ENCODE results near the gene OR52N4.
"Not testable (repeated sequence)": the region's sequence is repeated elsewhere in the genome, so short reads cannot be mapped to it uniquely, and the experiment has no call there.

Gene OR52N4

GRCh38 chr11:5753943-5754342 is at the start of gene OR52N4:
Gene OR52N4 (plus strand): TSS chr11:5754243. CDS start chr11:5754741, 498 bp downstream.
- DNase-seq (ENCODE audit: low read depth), result no peak

GRCh38 chr11:5705688-5706087 is 48.4 kb upstream of the OR52N4 start:
- no peak for DNase-seq (ENCODE audit: low read depth)

GRCh38 chr11:5712507-5712906 is 41.5 kb upstream of the OR52N4 start:
- no peak for DNase-seq (ENCODE audit: low read depth)

GRCh38 chr11:5713695-5714094 is 40.3 kb upstream of the OR52N4 start:
- DNase-seq (ENCODE audit: low read depth), result no peak

DNA sequence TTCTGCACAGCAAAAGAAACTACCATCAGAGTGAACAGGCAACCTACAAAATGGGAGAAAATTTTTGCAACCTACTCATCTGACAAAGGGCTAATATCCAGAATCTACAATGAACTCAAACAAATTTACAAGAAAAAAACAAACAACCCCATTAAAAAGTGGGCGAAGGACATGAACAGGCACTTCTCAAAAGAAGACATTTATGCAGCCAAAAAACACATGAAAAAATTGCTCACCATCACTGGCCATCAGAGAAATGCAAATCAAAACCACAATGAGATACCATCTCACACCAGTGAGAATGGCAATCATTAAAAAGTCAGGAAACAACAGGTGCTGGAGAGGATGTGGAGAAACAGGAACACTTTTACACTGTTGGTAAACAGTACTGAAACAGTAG is 37.5 kb upstream of the OR52N4 start:
- not testable (repeated sequence) for DNase-seq (ENCODE audit: low read depth)

DNA sequence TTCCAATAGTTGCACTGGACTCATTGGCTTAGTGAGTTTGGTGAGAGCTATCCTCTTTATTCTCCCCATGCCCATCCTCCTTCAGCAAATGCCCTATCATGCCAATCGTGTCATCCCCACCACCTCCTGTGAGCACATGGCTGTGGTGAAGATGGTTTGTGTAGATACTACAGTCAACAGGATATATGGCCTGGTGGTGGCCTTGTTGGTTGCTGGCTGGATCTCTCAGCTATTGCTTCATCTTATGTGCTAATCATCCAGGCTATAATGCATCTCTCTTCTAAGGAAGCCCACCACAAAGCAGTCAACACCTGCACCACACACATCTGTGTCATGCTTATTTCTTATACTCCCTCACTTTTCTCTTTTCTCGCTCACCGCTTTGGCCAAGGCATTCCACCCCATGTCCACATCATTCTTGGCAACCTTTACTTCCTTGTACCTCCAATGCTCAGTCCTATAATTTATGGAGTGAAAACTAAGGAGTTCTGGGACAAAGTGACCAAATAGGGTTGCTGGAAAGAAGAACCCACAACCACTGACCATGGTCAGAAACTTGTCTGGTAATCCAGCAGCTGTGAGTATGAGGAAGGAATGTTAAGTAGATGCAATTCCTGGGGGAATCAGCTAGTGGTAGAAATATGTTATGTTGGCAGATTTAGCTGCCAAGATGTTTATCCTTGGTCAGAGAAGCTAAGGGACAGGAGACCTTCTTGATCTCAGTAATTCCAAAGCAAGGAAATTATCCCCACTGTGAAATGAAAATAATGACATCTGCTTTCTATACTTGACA is 34.1 kb upstream of the OR52N4 start:
- no peak for DNase-seq (ENCODE audit: low read depth)

GRCh38 chr11:5722622-5723021 is 31.4 kb upstream of the OR52N4 start:
- DNase-seq (ENCODE audit: low read depth), result no peak

DNA sequence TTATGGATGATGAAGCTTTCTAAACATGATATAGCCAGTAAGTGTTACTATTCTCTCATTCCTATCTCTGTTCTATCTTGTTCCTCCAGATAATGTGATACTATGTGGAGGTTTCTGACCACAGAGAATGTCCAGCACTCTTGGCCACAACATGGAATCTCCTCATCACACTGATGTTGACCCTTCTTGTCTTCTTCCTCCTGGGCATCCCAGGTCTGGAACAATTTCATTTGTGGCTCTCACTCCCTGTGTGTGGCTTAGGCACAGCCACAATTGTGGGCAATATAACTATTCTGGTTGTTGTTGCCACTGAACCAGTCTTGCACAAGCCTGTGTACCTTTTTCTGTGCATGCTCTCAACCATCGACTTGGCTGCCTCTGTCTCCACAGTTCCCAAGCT is 27.7 kb upstream of the OR52N4 start:
- no peak for DNase-seq (ENCODE audit: low read depth)

- DNase-seq (ENCODE audit: low read depth), result no peak
Measured at GRCh38 chr11:5727691-5728090, 26.4 kb upstream of the OR52N4 start.

DNA sequence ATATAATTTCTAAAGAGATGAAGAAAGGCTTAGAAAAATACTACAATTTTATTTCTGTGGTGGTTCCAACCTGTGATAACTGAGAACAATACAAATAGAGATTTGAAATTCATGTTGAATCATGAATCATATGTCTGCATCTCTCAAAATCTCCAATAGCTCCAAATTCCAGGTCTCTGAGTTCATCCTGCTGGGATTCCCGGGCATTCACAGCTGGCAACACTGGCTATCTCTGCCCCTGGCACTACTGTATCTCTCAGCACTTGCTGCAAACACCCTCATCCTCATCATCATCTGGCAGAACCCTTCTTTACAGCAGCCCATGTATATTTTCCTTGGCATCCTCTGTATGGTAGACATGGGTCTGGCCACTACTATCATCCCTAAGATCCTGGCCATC is 17.6 kb upstream of the OR52N4 start, which contains the start of gene OR56B1:
OR56B1 (plus strand) TSS at position 53 of the 400 bp plus-strand sequence; CDS start at position 122, 69 bp downstream.
- no peak for DNase-seq (ENCODE audit: low read depth)

DNA sequence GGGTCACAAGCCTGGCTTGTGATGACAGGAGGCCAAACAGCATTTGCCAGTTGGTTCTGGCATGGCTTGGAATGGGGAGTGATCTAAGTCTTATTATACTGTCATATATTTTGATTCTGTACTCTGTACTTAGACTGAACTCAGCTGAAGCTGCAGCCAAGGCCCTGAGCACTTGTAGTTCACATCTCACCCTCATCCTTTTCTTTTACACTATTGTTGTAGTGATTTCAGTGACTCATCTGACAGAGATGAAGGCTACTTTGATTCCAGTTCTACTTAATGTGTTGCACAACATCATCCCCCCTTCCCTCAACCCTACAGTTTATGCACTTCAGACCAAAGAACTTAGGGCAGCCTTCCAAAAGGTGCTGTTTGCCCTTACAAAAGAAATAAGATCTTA is 17.0 kb upstream of the OR52N4 start:
- DNase-seq (ENCODE audit: low read depth), result no peak

DNA sequence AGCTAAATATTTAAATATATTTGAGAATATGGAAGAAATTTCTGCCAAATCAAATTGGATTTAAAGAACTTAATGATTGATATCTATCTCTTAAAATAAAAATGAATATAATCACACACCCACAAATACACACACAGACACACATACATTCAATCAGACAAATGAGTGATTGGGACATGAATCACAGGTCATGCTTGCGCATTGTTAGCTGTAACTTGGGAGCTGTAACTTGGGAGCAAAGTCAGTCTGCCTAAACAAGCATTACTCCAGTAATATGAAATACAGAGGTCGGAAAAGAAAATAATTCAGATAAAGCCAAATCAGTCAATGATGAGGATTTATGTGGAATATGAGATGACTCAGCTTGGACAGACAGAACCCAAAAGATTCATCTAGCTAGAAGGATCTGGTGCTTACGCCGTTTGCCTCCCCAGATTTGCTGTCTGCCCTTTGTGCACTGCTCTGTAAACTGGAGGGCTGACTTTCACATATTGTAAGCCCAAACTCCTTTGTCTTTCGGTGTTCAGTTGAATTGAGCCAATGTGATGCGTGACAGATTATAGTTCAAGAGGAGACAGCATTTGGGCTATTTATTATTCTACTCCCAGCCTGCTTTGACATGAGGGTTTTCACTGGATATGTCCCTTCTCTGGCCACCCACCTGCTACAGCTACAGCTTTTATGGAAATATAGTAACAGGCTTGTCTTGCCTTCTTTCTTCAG is 16.2 kb upstream of the OR52N4 start:
- DNase-seq (ENCODE audit: low read depth), result no peak

DNA sequence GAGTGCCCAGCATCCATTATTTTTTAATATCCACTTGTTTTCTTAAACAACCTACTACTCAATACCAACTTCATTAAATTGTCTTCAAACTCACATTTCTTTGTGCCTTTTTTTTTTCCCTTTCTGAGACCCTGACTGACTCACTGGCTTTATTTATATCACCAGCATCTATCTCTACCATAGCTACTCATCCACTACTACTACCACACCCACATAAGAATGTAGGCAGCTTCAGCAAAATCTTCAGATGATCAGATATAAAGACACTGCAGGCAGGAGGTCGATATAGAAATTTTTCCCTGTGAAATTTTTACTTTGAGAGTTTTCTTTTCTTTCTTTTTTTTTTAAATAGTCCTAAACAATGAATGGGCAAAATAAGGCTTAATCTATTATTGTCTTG is 15.6 kb upstream of the OR52N4 start:
- DNase-seq (ENCODE audit: low read depth), result no peak

GRCh38 chr11:5746614-5747013 is 7.4 kb upstream of the OR52N4 start:
- DNase-seq (ENCODE audit: low read depth), result no peak

DNA sequence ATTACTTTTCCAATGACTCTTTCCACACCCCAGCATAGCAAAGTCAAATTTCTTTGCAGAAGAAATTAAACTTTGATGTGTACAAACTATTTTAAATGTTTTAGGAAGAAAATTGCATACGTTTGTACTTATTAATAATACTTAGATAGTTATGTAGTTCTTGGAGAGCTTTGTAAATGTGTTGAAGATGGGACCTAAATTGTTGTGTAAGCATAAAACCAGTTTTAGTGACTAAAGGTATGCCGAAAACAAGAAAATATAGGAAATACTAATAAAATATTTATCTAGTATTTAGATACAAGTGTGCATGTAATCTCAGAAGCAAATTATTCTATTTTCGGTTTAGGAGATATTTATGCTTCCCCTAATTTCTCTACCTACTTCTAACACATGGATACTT is 4.2 kb upstream of the OR52N4 start:
- DNase-seq (ENCODE audit: low read depth), result no peak

DNA sequence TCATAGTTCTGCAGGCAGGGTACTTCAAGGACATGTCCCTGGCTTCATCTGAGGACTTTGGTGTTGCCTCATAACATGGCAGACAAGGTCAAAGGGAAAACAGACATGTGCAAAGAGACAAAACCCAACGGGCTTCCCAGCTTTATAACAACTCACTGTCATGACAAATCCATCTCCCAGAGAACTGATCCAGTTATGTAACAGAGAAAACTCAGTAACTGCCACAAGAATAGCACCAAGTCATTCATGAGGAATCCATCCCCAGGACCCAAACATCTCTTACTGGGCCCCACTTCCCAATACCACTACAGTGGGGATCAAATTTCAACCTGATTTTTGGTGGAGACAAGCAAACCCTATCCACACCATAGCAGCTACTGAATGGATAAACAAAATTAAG is 13.0 kb downstream of the OR52N4 start:
- no peak for DNase-seq (ENCODE audit: low read depth)

DNA sequence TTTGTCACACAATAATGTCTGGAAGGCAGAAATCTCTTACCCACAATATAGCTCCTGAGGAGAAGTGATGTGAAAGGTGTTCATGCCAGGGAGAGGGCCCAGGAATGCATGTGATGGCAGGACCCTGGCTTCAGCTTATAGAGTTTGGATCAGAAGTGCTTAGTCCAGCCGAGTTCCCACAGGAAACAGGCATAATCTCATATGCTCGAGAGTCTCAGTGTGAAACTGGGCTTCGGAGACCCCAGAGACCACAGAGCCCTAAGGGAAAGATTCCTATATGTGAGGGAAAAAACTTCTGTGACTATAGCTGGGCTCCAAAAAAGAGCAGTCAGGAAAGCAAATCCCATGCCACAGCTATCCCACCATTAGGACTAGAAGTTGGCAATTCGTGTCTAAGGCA is 29.2 kb downstream of the OR52N4 start, which contains the start of gene OR52N5:
OR52N5 (minus strand) TSS at position 101 of the 400 bp plus-strand sequence. CDS start 4,721 bp downstream, outside the sequence.
- no peak for DNase-seq (ENCODE audit: low read depth)

DNA sequence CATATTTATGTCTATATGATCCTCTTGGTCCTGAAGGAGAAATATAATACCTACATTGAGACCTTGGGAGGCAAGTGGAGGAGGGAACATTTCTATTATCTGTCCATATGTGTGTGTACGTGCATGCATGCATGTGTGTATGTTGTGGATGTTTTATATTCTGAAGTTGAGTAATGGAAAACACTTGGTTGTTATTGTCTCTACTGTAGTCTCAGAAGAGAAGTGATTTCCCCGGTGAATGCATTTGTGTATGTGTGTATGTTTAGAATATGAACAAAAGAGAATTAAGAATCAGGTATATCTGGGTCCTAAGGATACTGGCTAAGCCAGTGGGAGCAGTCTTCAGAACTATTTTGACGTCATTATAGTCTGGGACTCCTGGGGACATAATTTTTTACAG is 37.1 kb downstream of the OR52N4 start, which contains the start of gene OR52N1:
OR52N1 (minus strand) TSS at position 101 of the 400 bp plus-strand sequence. CDS start 2,449 bp downstream, outside the sequence.
- no peak for DNase-seq (ENCODE audit: low read depth)

DNA sequence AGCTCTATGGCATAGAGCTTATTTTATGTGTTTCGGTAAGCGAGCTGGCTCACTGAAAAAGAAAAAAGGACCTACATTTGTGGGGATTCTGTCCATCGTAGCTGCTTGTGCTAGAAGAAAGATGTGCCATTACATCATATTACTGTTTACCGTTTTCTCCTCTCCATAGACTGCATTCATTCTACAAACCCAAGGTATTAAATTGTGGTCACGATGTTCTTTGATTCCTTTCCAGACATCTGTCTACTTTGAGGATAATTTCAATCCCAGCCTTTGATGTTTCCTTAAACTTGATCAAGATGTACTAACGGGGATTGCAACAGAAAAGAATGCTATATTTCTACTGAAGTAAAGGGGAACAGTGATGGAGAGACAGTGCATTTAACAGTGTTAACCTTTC is 42.5 kb downstream of the OR52N4 start:
- DNase-seq (ENCODE audit: low read depth), result no peak

DNA sequence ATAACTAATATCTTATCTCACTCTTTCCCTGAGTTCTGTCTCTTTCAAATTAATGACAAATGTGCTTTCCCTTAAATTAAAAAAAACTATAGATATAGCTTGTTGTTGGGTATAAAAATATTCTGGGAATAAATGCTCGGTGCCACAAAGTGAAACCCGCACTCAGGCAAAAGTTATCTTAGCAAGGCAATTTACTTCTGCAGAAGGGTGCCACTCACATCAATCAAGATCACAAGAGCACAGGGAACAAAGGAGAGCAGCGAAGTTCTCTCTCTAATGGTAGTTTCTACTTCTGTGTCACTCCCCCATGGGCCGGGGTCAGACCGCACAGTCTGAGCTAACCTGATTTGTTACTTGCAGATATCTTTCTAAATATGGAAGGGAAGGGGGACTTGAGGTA is 49.9 kb downstream of the OR52N4 start:
- no peak for DNase-seq (ENCODE audit: low read depth)
